ENCODE data around the gene LPP. TPM values are rescaled to one million over a fixed set of nuclear protein-coding genes. Genes with fewer than 3 reads are reported as not detected.
A peak's percentile ranks its signal among the peaks of the same experiment; 100 is the strongest.

Gene LPP
- total and polyA plus RNA-seq, 8 donors = 8.0 to 885 (median 305) TPM

- TF ChIP-seq POLR2A (IDR thresholded peaks at IDR 0.05) = no peak
- no peak for TF ChIP-seq POLR2AphosphoS5 (IDR thresholded peaks at IDR 0.05)
- TF ChIP-seq, protein P1, sequence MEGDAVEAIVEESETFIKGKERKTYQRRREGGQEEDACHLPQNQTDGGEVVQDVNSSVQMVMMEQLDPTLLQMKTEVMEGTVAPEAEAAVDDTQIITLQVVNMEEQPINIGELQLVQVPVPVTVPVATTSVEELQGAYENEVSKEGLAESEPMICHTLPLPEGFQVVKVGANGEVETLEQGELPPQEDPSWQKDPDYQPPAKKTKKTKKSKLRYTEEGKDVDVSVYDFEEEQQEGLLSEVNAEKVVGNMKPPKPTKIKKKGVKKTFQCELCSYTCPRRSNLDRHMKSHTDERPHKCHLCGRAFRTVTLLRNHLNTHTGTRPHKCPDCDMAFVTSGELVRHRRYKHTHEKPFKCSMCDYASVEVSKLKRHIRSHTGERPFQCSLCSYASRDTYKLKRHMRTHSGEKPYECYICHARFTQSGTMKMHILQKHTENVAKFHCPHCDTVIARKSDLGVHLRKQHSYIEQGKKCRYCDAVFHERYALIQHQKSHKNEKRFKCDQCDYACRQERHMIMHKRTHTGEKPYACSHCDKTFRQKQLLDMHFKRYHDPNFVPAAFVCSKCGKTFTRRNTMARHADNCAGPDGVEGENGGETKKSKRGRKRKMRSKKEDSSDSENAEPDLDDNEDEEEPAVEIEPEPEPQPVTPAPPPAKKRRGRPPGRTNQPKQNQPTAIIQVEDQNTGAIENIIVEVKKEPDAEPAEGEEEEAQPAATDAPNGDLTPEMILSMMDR (IDR thresholded peaks at IDR 0.05) = no peak
- TF ChIP-seq EP300 (IDR thresholded peaks at IDR 0.05) = no peak
- H3K27ac ChIP-seq = peak overlapping the region in 4 of 5 donors; percentile 33 to 74 (median 38)
- DNase-seq = no peak
- no peaks in the 10 kb centered on the region for H3K9me3 ChIP-seq
- H3K36me3 ChIP-seq = peaks cover 0 to 10% (median 0%) of the 10 kb centered on the region in 4 donors
- no peaks in the 10 kb centered on the region for H3K27me3 ChIP-seq
- peaks cover 10 to 93% (median 42%) of the 10 kb centered on the region in 4 donors for H3K4me1 ChIP-seq
- intact Hi-C loops (cut with DNase I; ENCODE audit: low total_unique reads) = no loop called here
- WGBS, 5 donors = 64 to 88% (median 85%) methylated on average over 3 of the region's 3 CpGs
- no peak overlapping the region for H3K4me3 ChIP-seq
These were observed 88.6 kb downstream of the LPP start for GRCh38 chr3:188242436-188243123.

DNA sequence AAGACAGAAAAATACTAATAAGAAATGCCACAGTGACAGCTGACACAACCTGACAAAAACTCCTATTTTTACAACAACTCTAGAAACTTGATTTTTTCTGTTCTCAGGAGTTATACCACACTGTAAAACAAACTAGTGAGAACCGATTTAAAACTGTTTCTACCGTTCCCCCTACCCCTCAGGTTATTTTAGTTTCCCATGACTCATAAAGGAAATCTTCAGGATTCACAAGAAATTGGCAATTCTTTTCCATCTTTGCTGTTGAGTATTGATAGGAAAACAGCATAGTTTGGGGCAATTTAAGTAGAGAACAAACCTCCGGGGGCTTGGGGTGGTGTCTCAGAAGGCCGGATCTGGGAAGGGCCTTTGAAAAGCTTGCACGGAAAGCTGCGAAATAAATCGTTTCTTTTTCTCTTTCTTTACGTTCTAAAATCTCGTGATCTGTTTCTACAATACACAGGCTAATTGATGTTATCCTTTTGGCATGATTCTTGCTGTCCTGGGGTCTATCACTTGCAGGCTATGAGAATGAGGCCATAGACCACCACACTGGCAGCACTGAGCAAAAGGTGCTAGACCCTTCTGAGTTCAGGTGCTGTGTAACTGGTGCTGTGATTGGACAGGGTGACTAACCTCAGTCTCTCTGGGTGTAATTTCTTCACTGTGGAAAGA is 89.3 kb downstream of the LPP start:
- WGBS, 5 donors = 63 to 91% (median 84%) methylated on average over 9 of the region's 9 CpGs
- peak overlapping the region in 3 of 5 donors; percentile 34 to 74 (median 43) for H3K27ac ChIP-seq

GRCh38 chr3:188244395-188244861 is 90.5 kb downstream of the LPP start:
- Histone ChIP-seq H3K4me1 (peaks cover 4 to 85% (median 40%) of the 10 kb centered on the region in 4 donors), H3K27ac (peak overlapping the region in 4 of 5 donors; percentile 27 to 74 (median 48)), H3K9me3 (no peaks in the 10 kb centered on the region), H3K36me3 (peaks cover 0 to 5% (median 0%) of the 10 kb centered on the region in 4 donors), H3K27me3 (no peaks in the 10 kb centered on the region), H3K4me3 (no peak overlapping the region)
- no peak for DNase-seq
- TF ChIP-seq POLR2AphosphoS5 (IDR thresholded peaks at IDR 0.05) (no peak), POLR2A (IDR thresholded peaks at IDR 0.05) (no peak), EP300 (IDR thresholded peaks at IDR 0.05) (no peak)
- TF ChIP-seq, protein P1 (IDR thresholded peaks at IDR 0.05) = no peak
- intact Hi-C loops (cut with DNase I; ENCODE audit: low total_unique reads) = no loop called here
- 73 to 87% (median 79%) methylated on average over 2 of the region's 2 CpGs for WGBS, 5 donors

More for the DNA sequence above, 89.3 kb downstream of the LPP start:
- TF ChIP-seq, protein P1 (IDR thresholded peaks at IDR 0.05) = no peak
- TF ChIP-seq POLR2AphosphoS5 (IDR thresholded peaks at IDR 0.05) (no peak), EP300 (IDR thresholded peaks at IDR 0.05) (no peak), POLR2A (IDR thresholded peaks at IDR 0.05) (no peak)
- Histone ChIP-seq H3K9me3 (no peaks in the 10 kb centered on the region), H3K27me3 (no peaks in the 10 kb centered on the region), H3K4me1 (peaks cover 8 to 93% (median 42%) of the 10 kb centered on the region in 4 donors), H3K36me3 (peaks cover 0 to 10% (median 0%) of the 10 kb centered on the region in 4 donors), H3K4me3 (no peak overlapping the region)
- DNase-seq = no peak
- intact Hi-C loops (cut with DNase I; ENCODE audit: low total_unique reads) = no loop called here

GRCh38 chr3:188246905-188247304 is 92.9 kb downstream of the LPP start:
- intact Hi-C loops (cut with DNase I; ENCODE audit: low total_unique reads) = no loop called here
- H3K4me3 ChIP-seq = no peak overlapping the region
- H3K27ac ChIP-seq = peak overlapping the region in 1 of 5 donors; percentile 74
- WGBS, 5 donors = 84 to 95% (median 92%) methylated on average over 2 of the region's 2 CpGs
- TF ChIP-seq EP300 (IDR thresholded peaks at IDR 0.05) (no peak), POLR2A (IDR thresholded peaks at IDR 0.05) (no peak), POLR2AphosphoS5 (IDR thresholded peaks at IDR 0.05) (no peak)
- TF ChIP-seq, protein P1 (IDR thresholded peaks at IDR 0.05) = no peak
- H3K4me1 ChIP-seq = peaks cover 0 to 70% (median 29%) of the 10 kb centered on the region in 4 donors
- DNase-seq = no peak
- H3K36me3 ChIP-seq = no peaks in the 10 kb centered on the region
- H3K27me3 ChIP-seq = no peaks in the 10 kb centered on the region
- no peaks in the 10 kb centered on the region for H3K9me3 ChIP-seq

Data from stomach (tissue), 9 donors.